ENCODE results near the gene SALL1.

Gene SALL1

DNA sequence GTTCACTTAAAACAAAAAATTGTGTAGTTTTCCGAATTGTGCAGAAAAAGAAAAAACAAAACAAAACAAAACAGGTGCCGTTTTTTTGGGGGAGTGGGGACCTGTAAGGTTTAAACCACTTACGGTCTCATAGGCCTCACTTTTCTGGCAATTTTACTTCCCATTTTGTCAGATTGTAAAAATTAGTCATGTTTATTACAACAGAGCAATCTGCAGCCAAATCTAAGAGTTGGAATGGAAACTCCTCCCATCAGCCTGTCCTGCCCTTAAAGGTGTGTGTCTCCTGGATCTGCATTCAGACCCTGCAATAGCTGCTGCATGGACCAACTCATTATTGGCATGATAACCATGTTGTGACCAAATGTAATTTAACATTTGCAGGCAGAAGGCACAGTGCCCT, 8.2 kb upstream of the SALL1 start:
- no peak for DNase-seq (ENCODE audit: low read depth)
- TF ChIP-seq, protein P1, sequence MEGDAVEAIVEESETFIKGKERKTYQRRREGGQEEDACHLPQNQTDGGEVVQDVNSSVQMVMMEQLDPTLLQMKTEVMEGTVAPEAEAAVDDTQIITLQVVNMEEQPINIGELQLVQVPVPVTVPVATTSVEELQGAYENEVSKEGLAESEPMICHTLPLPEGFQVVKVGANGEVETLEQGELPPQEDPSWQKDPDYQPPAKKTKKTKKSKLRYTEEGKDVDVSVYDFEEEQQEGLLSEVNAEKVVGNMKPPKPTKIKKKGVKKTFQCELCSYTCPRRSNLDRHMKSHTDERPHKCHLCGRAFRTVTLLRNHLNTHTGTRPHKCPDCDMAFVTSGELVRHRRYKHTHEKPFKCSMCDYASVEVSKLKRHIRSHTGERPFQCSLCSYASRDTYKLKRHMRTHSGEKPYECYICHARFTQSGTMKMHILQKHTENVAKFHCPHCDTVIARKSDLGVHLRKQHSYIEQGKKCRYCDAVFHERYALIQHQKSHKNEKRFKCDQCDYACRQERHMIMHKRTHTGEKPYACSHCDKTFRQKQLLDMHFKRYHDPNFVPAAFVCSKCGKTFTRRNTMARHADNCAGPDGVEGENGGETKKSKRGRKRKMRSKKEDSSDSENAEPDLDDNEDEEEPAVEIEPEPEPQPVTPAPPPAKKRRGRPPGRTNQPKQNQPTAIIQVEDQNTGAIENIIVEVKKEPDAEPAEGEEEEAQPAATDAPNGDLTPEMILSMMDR (conservative IDR thresholded peaks at IDR 0.05; ENCODE audit: low read depth, low read length), result no peak
- no peak overlapping the region for H3K4me3 ChIP-seq (ENCODE audit: low read depth, low read length)

DNA sequence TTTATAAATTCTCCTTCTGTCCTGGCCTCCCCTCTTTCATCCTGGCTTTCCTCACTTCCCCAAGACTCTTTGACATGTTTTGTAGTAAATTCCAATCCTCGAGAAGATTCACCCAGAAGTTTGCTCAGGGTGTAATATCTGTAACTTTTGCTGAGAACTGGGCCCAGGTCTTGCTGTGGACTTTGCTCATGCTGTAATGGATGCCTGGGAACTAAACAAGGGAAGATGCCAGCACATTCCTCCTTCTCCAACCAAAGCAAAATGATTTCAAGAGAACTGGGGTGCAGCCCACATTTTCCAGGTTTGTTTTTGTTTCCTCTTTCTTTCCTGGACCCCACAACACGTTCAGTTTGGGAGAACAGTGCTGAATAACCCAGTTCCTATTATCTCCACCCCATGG, 6.6 kb upstream of the SALL1 start:
- TF ChIP-seq, protein P1 (conservative IDR thresholded peaks at IDR 0.05; ENCODE audit: low read depth, low read length), result no peak
- no peak overlapping the region for H3K4me3 ChIP-seq (ENCODE audit: low read depth, low read length)
- no peak for DNase-seq (ENCODE audit: low read depth)

DNA sequence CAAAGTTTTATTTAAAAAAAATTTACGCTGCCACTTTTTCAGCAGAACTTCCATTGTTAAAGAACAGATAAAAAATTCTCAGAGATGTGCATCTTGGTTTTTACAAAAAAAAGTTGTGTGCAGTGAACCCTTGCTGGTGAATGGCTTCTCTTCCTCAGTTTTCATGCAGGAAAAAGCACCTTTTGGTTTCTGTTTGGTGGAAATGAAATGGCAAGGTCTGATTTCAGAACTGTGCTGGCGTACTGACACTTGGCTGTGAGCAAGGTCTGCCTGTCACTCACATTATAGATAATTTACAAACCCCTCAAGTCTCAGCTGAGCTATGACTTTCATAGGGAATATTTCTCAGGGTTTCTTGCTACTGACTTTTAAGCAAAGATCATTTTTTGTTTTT, 5.7 kb upstream of the SALL1 start:
- TF ChIP-seq, protein P1 (conservative IDR thresholded peaks at IDR 0.05; ENCODE audit: low read depth, low read length), result no peak
- H3K4me3 ChIP-seq (ENCODE audit: low read depth, low read length), result no peak overlapping the region
- no peak for DNase-seq (ENCODE audit: low read depth)

DNA sequence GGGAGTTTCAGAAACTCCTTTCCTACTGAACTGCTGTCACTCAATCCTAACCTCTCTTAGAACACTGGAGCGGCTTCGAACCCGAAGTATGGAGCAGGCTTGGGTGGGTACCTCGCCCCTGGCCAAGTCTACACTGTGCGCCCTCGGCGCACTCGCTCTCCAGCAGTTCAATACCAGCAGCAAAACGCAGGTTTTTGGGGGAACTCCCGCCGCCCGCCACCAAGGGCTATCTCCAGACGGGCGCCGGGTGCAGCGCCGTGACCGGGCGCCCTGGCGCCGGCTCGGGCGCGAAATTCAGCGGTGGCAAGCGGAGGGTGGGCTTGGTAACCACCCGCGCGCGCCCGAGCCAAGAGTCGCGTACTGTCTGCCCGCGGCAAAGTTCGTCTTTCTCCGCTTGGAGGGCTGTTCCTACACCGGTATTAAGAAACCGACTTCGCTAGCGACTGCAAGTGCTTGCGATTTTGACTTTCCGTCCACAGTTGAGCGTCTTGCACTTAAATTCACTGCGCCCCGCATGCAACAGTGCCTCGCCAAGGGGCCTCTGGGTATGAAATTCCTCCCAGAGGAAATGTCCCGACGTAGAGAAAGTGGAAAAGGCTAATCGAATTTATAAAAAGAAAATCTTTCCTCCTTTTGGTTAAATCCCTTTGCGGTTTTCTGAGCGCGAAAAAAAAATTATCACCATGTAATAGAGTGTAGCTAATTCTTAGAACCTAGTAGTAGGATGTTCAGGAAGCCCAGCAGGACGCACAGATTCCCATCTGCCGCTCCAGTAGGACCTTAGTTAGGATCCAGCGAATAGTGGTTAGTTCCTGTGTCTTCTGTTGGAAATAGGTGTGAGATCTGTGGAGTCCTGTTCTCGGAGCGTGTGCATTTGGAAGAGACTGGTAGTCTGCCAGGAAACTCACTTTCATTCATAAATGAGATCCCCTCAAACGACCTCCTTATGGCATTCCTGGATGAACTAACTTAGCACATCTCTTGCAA, 5.0 kb upstream of the SALL1 start:
- H3K4me3 ChIP-seq (ENCODE audit: low read depth, low read length), result no peak overlapping the region
- TF ChIP-seq, protein P1 (conservative IDR thresholded peaks at IDR 0.05; ENCODE audit: low read depth, low read length), result no peak
- DNase-seq (ENCODE audit: low read depth), result no peak

DNA sequence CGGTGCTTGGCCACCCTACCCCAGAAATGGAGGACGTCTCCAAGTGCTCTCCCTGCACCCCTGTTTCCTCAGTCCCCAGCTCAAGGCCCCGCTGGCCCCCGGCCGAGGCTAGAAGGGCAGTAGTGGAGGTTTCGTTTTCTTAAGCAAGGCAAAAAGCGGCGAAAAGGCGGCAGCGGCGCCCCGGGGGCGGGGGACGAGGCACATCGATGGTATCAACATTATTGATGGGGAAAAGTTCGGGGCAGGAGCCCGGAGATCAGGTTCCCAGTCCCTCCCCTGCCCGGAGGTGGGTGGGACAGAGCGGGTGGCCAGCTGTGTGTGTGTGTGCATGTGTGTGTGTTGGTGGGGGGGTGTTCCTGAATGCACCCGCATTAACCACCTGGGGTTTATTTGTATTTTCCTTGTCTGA, 4.1 kb upstream of the SALL1 start:
- DNase-seq (ENCODE audit: low read depth), result no peak
- no peak overlapping the region for H3K4me3 ChIP-seq (ENCODE audit: low read depth, low read length)
- TF ChIP-seq, protein P1 (conservative IDR thresholded peaks at IDR 0.05; ENCODE audit: low read depth, low read length), result no peak

DNA sequence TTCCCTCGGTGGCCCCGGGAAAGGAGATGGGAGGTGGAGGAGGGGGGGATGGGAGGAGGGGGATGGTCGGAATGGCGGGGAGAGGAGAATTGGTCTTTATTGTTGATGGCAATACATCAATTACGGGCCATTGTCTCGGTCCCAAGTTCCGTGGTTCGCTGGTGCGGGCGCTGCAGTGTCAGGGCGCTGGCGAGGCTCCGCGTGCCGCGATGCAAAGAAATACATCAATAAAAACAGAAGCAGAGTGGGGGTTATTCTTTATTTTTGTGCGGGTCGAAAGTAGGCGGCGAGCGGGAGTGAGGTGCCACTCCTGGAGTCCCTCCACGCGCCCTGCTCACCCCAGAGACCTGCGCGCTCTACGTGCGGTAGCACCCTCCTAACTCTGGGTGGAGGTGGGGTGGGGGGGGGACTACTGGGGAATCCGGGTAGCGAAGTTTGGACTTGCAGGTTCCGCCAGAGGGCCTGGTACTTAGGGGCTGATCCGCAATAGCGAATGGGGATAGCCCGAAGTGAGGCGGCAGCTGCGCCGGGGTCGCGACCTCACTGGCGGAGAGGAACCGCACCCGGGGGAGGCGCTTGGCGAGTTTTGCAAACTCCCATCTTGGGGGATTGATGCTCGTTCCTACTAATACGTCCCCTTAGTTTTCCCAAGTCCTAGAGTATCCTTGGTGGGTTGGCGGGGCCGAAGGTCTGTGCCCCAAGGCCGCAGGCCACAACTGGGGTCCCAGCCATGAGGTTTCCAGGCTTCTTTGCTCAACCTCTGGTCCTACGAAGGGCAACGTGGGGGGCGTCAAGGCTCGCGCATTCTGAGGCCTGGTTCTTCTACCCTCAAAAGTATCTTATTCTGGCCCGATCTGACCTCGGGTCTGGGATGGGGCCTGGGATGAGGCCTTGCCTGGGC, 3.5 kb upstream of the SALL1 start:
- H3K4me3 ChIP-seq (ENCODE audit: low read depth, low read length), result no peak overlapping the region
- no peak for DNase-seq (ENCODE audit: low read depth)
- TF ChIP-seq, protein P1 (conservative IDR thresholded peaks at IDR 0.05; ENCODE audit: low read depth, low read length), result no peak

Measured in choroid plexus epithelial cell (primary cell).